AG04450 (cell line): ENCODE results near the gene CAPS. TPM values are rescaled to one million over a fixed set of nuclear protein-coding genes. Genes with fewer than 3 reads are reported as not detected.

Experiments
- CTCF ChIA-PET: fragments of 300-600, 350-600 bp; formaldehyde crosslinking; extraction: SDS; loops from one replicate; lab custom pipeline; 2022; ENCODE audit warnings: antibody characterized with exemption, inconsistent platforms; lab: Charles Lee
- POLR2A ChIA-PET: fragments of 350-600 bp; formaldehyde crosslinking; extraction: SDS; loops from one replicate; lab custom pipeline; 2021; ENCODE audit warnings: antibody characterized with exemption, inconsistent platforms; lab: Yijun Ruan, JAX
- DNase-seq: peaks from one replicate; pipeline ENCODE4 v3.0.0-alpha.2; 2011; ENCODE audit warnings: low read depth, low spot score
- H3K27ac ChIP-seq: one replicate; pipeline ENCODE4 v1.5.1; 2012; ENCODE audit warnings: low read depth, low read length, control low read depth
- H3K27me3 ChIP-seq: one replicate; pipeline ENCODE4 v1.6.0; 2012; ENCODE audit warnings: low read length; ENCODE audit not compliant: control insufficient read depth, insufficient read depth
- H3K4me3 ChIP-seq: 2 replicates; pipeline ENCODE4 v1.5.1; 2011; ENCODE audit warnings: mild to moderate bottlenecking, low read depth, low read length, control low read depth
- H3K9me3 ChIP-seq: 2 replicates; pipeline ENCODE4 v1.5.1; 2012; ENCODE audit warnings: low read length; ENCODE audit not compliant: control insufficient read depth, insufficient read depth
- polyA plus RNA-seq: library from polyadenylated mRNA; depleted of rRNA; stranded (reverse); fragments of >200 nt; gene quantifications from 2 replicates; pipeline ENCODE4 v1.2.3, GENCODE V29; 2011
- TF ChIP-seq, protein P1 (sequence below): IDR thresholded peaks from 2 replicates; pipeline ENCODE4 v1.5.1; 2011; ENCODE audit warnings: low read depth, low read length, control low read depth, inconsistent platforms

The CAPS gene
- polyA plus RNA-seq, 1 experiment = 2.7 TPM

DNA sequence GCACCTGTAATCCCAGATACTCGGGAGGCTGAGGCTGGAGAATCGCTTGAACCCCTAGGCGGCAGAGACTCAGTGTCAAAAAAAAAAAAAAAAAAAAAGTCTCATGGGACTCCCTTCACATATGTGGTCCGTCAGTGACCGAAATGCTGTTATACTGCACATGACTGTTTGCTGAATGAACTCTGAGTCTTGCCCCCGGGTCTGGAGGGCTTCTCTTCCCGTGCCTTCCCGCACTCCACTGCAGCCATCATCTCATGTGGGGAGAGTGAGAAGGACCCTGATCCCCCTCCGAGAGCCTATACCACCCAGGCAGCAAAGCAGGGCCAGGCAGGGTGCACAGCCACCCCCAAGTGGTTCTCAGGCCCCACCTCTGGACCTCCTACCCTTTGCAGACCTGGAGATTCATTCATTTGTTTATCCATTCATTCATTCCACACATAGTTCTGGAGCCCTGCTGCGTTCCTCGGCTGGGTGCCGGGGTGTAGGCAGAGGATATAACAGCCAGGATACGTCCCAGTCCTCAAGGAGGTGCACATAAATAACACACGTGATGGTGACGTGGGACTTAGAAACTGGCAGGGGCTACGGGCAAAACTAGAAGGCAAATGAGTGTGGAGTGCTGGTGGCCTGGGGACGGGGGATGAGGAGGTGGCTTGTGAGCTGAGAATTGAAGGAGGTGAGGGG is 24.6 kb upstream of the CAPS start:
- peak overlapping the region; percentile 57 for H3K27ac ChIP-seq
- no peak overlapping the region for H3K4me3 ChIP-seq
- POLR2A ChIA-PET = interaction anchor here (1.3 to 2.1 kb wide), 2 partner anchors 14 to 61 kb away, joined by 8 read pairs; partner anchors contain the start of gene NDUFA11
- H3K9me3 ChIP-seq = peaks cover 4% of the 10 kb centered on the region; the same call in 1 of the 2 replicates
- H3K27me3 ChIP-seq = no peaks in the 10 kb centered on the region
- TF ChIP-seq, protein P1, sequence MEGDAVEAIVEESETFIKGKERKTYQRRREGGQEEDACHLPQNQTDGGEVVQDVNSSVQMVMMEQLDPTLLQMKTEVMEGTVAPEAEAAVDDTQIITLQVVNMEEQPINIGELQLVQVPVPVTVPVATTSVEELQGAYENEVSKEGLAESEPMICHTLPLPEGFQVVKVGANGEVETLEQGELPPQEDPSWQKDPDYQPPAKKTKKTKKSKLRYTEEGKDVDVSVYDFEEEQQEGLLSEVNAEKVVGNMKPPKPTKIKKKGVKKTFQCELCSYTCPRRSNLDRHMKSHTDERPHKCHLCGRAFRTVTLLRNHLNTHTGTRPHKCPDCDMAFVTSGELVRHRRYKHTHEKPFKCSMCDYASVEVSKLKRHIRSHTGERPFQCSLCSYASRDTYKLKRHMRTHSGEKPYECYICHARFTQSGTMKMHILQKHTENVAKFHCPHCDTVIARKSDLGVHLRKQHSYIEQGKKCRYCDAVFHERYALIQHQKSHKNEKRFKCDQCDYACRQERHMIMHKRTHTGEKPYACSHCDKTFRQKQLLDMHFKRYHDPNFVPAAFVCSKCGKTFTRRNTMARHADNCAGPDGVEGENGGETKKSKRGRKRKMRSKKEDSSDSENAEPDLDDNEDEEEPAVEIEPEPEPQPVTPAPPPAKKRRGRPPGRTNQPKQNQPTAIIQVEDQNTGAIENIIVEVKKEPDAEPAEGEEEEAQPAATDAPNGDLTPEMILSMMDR = no peak
- peak; percentile 46 for DNase-seq
- CTCF ChIA-PET = interaction anchor here (0.7 to 4.6 kb wide), 3 partner anchors 79 to 86 kb away, joined by 5 to 141 read pairs (median 6); partner anchors contain the start of gene NRTN

DNA sequence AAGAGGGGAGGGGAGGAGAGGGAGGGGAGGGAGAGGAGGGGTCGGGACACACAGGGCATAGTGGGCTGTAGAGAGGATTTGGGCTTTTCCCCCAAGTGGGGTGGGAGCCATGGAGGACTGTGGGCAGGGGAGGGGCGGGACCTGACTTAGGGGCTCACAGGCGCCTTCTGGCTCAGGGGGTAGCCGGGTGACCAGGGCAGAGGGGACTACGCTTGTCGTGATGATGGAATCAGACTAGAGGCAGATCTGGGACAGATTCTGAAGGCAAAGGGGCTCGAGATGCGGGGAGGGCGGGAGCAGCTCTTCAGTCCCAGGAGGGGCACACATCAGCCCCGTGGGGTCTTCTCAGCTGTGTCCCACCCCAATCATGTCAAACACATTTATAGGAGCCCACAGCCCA is 24.0 kb upstream of the CAPS start:
- H3K27me3 ChIP-seq = no peaks in the 10 kb centered on the region
- H3K4me3 ChIP-seq = no peak overlapping the region
- H3K27ac ChIP-seq = peak overlapping the region; percentile 52
- TF ChIP-seq, protein P1 = no peak
- no peak for DNase-seq
- H3K9me3 ChIP-seq = peaks cover 4% of the 10 kb centered on the region; the same call in 1 of the 2 replicates
- ChIA-PET CTCF (interaction anchor here (0.7 to 4.6 kb wide), 2 partner anchors 78 to 86 kb away, joined by 5 to 141 read pairs; partner anchors contain the start of gene NRTN), POLR2A (interaction anchor here (1.3 to 2.1 kb wide), 3 partner anchors 14 to 86 kb away, joined by 8 to 10 read pairs (median 8); partner anchors contain the start of gene NDUFA11)

DNA sequence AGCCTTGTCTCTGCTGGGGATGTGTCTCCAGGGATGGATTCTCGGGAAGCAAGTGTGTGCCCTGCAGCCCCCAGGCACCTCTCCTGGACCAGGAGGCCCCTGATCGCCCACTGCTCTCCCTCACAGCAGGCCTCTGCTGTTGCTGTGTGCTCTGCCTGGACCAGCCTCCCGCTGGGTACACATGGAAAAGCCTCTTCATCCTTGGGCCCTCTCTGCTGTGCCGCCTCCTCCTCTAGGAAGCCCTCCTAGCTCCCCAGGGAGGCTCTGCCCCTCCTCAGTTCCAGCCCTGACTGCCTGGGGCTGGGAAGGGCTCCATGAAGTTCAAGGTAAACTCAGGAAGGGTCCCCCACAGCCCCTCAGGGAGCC is 22.5 kb upstream of the CAPS start:
- H3K27ac ChIP-seq = no peak overlapping the region
- no peaks in the 10 kb centered on the region for H3K27me3 ChIP-seq
- no peaks in the 10 kb centered on the region; the same call in 1 of the 2 replicates for H3K9me3 ChIP-seq
- TF ChIP-seq, protein P1 = no peak
- no peak overlapping the region for H3K4me3 ChIP-seq
- CTCF ChIA-PET = interaction anchor here (0.6 to 4.6 kb wide), 10 partner anchors 11 to 100 kb away, joined by 3 to 141 read pairs (median 3); partner anchors contain the start of genes NDUFA11 and NRTN
- DNase-seq = no peak
- POLR2A ChIA-PET = interaction anchor here (1.0 to 2.1 kb wide), 3 partner anchors 12 to 88 kb away, joined by 4 to 10 read pairs (median 7); partner anchors contain the start of gene NDUFA11

DNA sequence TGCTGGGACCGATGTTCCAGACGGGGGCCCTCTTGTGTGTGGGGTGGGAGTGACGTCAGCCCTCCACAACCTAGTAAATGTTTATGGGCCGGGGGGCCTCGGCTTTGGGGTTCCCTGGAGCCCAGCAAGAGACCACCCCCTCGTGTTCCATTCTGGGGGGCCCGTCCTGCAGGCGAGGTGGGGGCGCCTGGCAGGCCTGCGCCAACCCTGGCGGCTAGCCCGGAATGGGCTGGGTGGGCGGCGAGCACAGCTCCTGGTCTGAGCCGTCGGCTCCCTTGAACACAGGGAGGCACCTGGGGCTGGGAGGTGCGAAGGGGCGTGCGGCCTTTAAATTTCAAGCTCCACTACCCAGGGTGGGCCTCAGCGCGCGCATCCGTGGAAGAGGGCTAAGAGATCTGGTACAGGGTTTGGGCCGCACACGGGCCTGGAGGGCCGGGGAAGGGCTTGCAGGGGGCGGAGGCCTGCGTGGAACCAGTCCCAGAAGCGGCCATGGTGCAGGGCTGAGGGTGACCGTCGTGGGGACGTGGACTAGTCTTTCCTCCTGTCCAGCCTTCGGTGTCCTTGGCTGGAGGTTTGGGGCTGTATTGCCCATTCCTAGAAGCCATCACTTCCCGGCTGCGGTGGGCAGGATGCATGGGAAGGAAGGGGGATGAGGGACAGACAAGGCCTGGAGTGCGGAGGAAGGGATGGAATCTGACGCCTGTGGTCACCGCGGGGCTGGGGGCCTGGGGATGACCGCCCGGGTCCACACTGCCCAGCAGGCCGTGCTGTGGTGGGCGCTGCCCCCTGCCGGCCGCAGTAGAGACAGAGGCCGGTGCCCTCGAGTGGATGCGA is 21.9 kb upstream of the CAPS start:
- no peaks in the 10 kb centered on the region; the same call in 1 of the 2 replicates for H3K9me3 ChIP-seq
- DNase-seq = no peak
- ChIA-PET CTCF (interaction anchor here (0.6 to 4.6 kb wide), 10 partner anchors 11 to 100 kb away, joined by 3 to 141 read pairs (median 3); partner anchors contain the start of genes NDUFA11 and NRTN), POLR2A (interaction anchor here (0.6 to 1.1 kb wide), 3 partner anchors 8 to 88 kb away, joined by 4 to 6 read pairs (median 4); no protein-coding TSS in a partner anchor)
- TF ChIP-seq, protein P1 = peak; percentile 83
- no peaks in the 10 kb centered on the region for H3K27me3 ChIP-seq
- H3K4me3 ChIP-seq = no peak overlapping the region
- no peak overlapping the region for H3K27ac ChIP-seq
